HepG2 (cell line): ENCODE results near the gene PCBP1. TPM values are rescaled to one million over a fixed set of nuclear protein-coding genes. Genes with fewer than 3 reads are reported as not detected.
A peak's percentile ranks its signal among the peaks of the same experiment; 100 is the strongest.

Experiments
- ARID4A ChIP-seq: sonication (generic); formaldehyde crosslinking; IDR thresholded peaks from 2 replicates; pipeline ENCODE4 v1.5.0; 2020; ENCODE audit warnings: mild to moderate bottlenecking, missing genetic modification reagents, borderline replicate concordance
- ATRX ChIP-seq: sonication (generic); formaldehyde crosslinking; IDR thresholded peaks from 2 replicates; pipeline ENCODE4 v1.4.0; 2020; ENCODE audit warnings: missing genetic modification reagents, borderline replicate concordance
- CCAR2 ChIP-seq: fragments of 200-400 bp; formaldehyde crosslinking; optimal IDR thresholded peaks from 2 replicates; pipeline ENCODE3; 2018; ENCODE audit warnings: low read depth, mild to moderate bottlenecking, low read length, moderate library complexity
- CSRNP1 ChIP-seq: sonication (generic); formaldehyde crosslinking; IDR thresholded peaks from 2 replicates; pipeline ENCODE4 v1.8.1; 2023; ENCODE audit warnings: mild to moderate bottlenecking, missing genetic modification reagents
- ERF ChIP-seq: IDR thresholded peaks from 2 replicates; pipeline ENCODE4 v1.6.1; 2018; ENCODE audit warnings: missing biosample characterization, missing genetic modification reagents
- EZH2 ChIP-seq: conservative IDR thresholded peaks from 2 replicates; pipeline ENCODE4 v1.6.1; 2012; ENCODE audit warnings: mild to moderate bottlenecking, low read depth, low read length, moderate library complexity
- FOXA3 ChIP-seq: IDR thresholded peaks from 2 replicates; pipeline ENCODE4 v1.6.1; 2016; ENCODE audit warnings: missing genetic modification reagents, missing compliant biosample characterization
- HOMEZ ChIP-seq: IDR thresholded peaks from 2 replicates; pipeline ENCODE4 v1.6.1; 2016; ENCODE audit warnings: low read depth
- MAFG ChIP-seq: sonication (generic); formaldehyde crosslinking; IDR thresholded peaks from 2 replicates; pipeline ENCODE4 v1.5.1; 2020; ENCODE audit warnings: mild to moderate bottlenecking, missing genetic modification reagents
- MAX ChIP-seq: IDR thresholded peaks from 2 replicates; pipeline ENCODE4 v1.6.1; 2012; ENCODE audit warnings: inconsistent platforms
- MIER2 ChIP-seq: IDR thresholded peaks from 2 replicates; pipeline ENCODE4 v1.6.1; 2016; ENCODE audit warnings: missing biosample characterization, missing genetic modification reagents
- NR2C2 ChIP-seq: sonication (generic); formaldehyde crosslinking; IDR thresholded peaks from 2 replicates; pipeline ENCODE4 v1.4.0; 2020; ENCODE audit warnings: missing genetic modification reagents, mild to moderate bottlenecking, moderate library complexity, borderline replicate concordance
- POLR2AphosphoS5 ChIP-seq: IDR thresholded peaks from 2 replicates; pipeline ENCODE4 v1.6.1; 2012; ENCODE audit warnings: low read depth, low read length
- SP5 ChIP-seq: IDR thresholded peaks from 2 replicates; pipeline ENCODE4 v1.6.1; 2016; ENCODE audit warnings: low read depth, borderline replicate concordance
- TRAFD1 ChIP-seq: sonication (generic); formaldehyde crosslinking; IDR thresholded peaks from 2 replicates; pipeline ENCODE4 v1.5.1; 2020; ENCODE audit warnings: missing genetic modification reagents, mild to moderate bottlenecking, borderline replicate concordance
- ZNF598 ChIP-seq: sonication (generic); formaldehyde crosslinking; IDR thresholded peaks from 2 replicates; pipeline ENCODE4 v1.5.1; 2020; ENCODE audit warnings: mild to moderate bottlenecking, missing genetic modification reagents, borderline replicate concordance
- ZNF740 ChIP-seq: sonication (generic); formaldehyde crosslinking; IDR thresholded peaks from 2 replicates; pipeline ENCODE4 v1.4.0; 2020; ENCODE audit warnings: missing genetic modification reagents
- polyA plus RNA-seq, 8 experiments: library from polyadenylated mRNA; depleted of rRNA in 3 of 8; stranded (reverse) in 7 of 8; unstranded in 1 of 8; fragments of >200 nt; fragmentation: Illumina TruSeq in 4 of 8; extraction: Trizol in 4 of 8; gene quantifications; 2 replicates each; pipeline versions ENCODE4 v1.2.1 to v1.2.3, GENCODE V29; 2011 to 2016; ENCODE audit warnings: low read depth in 4 of 8, missing spikeins in 1 of 8, mixed read lengths in 1 of 8; ENCODE audit not compliant: insufficient read depth in 1 of 8
- total RNA-seq, 5 experiments: library from RNA; depleted of rRNA; stranded (reverse); fragments of >200 nt; fragmentation: Illumina TruSeq; extraction: Trizol; gene quantifications; 2 replicates each; pipeline ENCODE4 v1.2.3, GENCODE V29; 2016; ENCODE audit warnings: low read depth in 1 of 5

Gene PCBP1
- total and polyA plus RNA-seq, 2 of the 13 experiments (the other 11 are each of a cell fraction or from before 2014, with no cell fraction given) = 32.0 to 137 TPM

- TF ChIP-seq FOXA3 (CRISPR knock-in tag) (no peak), MAFG (CRISPR knock-in tag) (no peak), HOMEZ (CRISPR knock-in tag) (0 out of 2 replicates have a peak, but pooled peaks have one; percentile 24), ATRX (CRISPR knock-in tag) (no peak), NR2C2 (CRISPR knock-in tag) (no peak), CSRNP1 (CRISPR knock-in tag) (no peak), POLR2AphosphoS5 (0 out of 2 replicates have a peak, but pooled peaks have one; percentile 27), ERF (CRISPR knock-in tag) (no peak), ZNF740 (CRISPR knock-in tag) (no peak), MAX (0 out of 2 replicates have a peak, but pooled peaks have one; percentile 16), ZNF598 (CRISPR knock-in tag) (no peak), SP5 (CRISPR knock-in tag) (peak; percentile 26; the same call in 1 of the 2 replicates), ARID4A (CRISPR knock-in tag) (no peak), EZH2 (no peak), MIER2 (CRISPR knock-in tag) (no peak), CCAR2 (no peak), TRAFD1 (CRISPR knock-in tag) (no peak)
Observed at GRCh38 chr2:70118798-70119454, 31.6 kb downstream of the PCBP1 start (continued).
